Measurements from ENCODE around the gene SMARCAL1. TPM values are rescaled to one million over a fixed set of nuclear protein-coding genes. Genes with fewer than 3 reads are reported as not detected.

SMARCAL1 gene
- polyA plus RNA-seq, 4 donors, result 5.4 to 15.4 (median 8.3) TPM

- FAIRE-seq, result no peak
- Histone ChIP-seq H3K4me1 (ENCODE audit: control insufficient read depth in 3 of 3, insufficient read depth in 2 of 3, low read depth in 1 of 3, low read length in 2 of 3) (no peaks in the 10 kb centered on the region), H3K27me3 (ENCODE audit: control insufficient read depth in 3 of 3, insufficient read depth in 3 of 3, low read length in 3 of 3) (peaks cover 0 to 4% (median 0%) of the 10 kb centered on the region in 3 donors), H3K9me3 (ENCODE audit: control insufficient read depth in 2 of 2, insufficient read depth in 1 of 2, low read depth in 1 of 2, low read length in 1 of 2) (no peaks in the 10 kb centered on the region), H3K27ac (ENCODE audit: low read depth in 1 of 3, low read length in 2 of 3) (no peak overlapping the region), H3K36me3 (ENCODE audit: control insufficient read depth in 3 of 3, insufficient read depth in 2 of 3, low read depth in 1 of 3, low read length in 3 of 3) (no peaks in the 10 kb centered on the region), H3K4me3 (ENCODE audit: low read depth in 1 of 3, low read length in 3 of 3) (no peak overlapping the region)
- no peak for DNase-seq
- 68 to 78% (median 73%) methylated on average over 5 of the region's 5 CpGs for WGBS, 3 donors
Measured at GRCh38 chr2:216388046-216388884, 24.0 kb upstream of the SMARCAL1 start.

GRCh38 chr2:216389570-216389969 is 22.7 kb upstream of the SMARCAL1 start:
- H3K4me3 ChIP-seq (ENCODE audit: low read depth in 1 of 3, low read length in 3 of 3), result no peak overlapping the region
- H3K9me3 ChIP-seq (ENCODE audit: control insufficient read depth in 2 of 2, insufficient read depth in 1 of 2, low read depth in 1 of 2, low read length in 1 of 2), result no peaks in the 10 kb centered on the region
- H3K4me1 ChIP-seq (ENCODE audit: control insufficient read depth in 3 of 3, insufficient read depth in 2 of 3, low read depth in 1 of 3, low read length in 2 of 3), result no peaks in the 10 kb centered on the region
- H3K27ac ChIP-seq (ENCODE audit: low read depth in 1 of 3, low read length in 2 of 3), result no peak overlapping the region
- FAIRE-seq (no peak), DNase-seq (no peak)
- H3K36me3 ChIP-seq (ENCODE audit: control insufficient read depth in 3 of 3, insufficient read depth in 2 of 3, low read depth in 1 of 3, low read length in 3 of 3), result no peaks in the 10 kb centered on the region
- 45 to 76% (median 60%) methylated on average over 1 of the region's 1 CpG for WGBS, 3 donors
- peaks cover 0 to 7% (median 0%) of the 10 kb centered on the region in 3 donors for H3K27me3 ChIP-seq (ENCODE audit: control insufficient read depth in 3 of 3, insufficient read depth in 3 of 3, low read length in 3 of 3)

- Histone ChIP-seq H3K36me3 (ENCODE audit: control insufficient read depth in 3 of 3, insufficient read depth in 2 of 3, low read depth in 1 of 3, low read length in 3 of 3) (no peaks in the 10 kb centered on the region), H3K9me3 (ENCODE audit: control insufficient read depth in 2 of 2, insufficient read depth in 1 of 2, low read depth in 1 of 2, low read length in 1 of 2) (no peaks in the 10 kb centered on the region), H3K4me1 (ENCODE audit: control insufficient read depth in 3 of 3, insufficient read depth in 2 of 3, low read depth in 1 of 3, low read length in 2 of 3) (no peaks in the 10 kb centered on the region), H3K27ac (ENCODE audit: low read depth in 1 of 3, low read length in 2 of 3) (no peak overlapping the region), H3K27me3 (ENCODE audit: control insufficient read depth in 3 of 3, insufficient read depth in 3 of 3, low read length in 3 of 3) (peaks cover 0 to 7% (median 2%) of the 10 kb centered on the region in 3 donors), H3K4me3 (ENCODE audit: low read depth in 1 of 3, low read length in 3 of 3) (no peak overlapping the region)
- FAIRE-seq (no peak), DNase-seq (no peak)
- 77 to 85% (median 81%) methylated on average over 6 of the region's 6 CpGs for WGBS, 3 donors
Measured at GRCh38 chr2:216391401-216391800, 20.9 kb upstream of the SMARCAL1 start.

DNA sequence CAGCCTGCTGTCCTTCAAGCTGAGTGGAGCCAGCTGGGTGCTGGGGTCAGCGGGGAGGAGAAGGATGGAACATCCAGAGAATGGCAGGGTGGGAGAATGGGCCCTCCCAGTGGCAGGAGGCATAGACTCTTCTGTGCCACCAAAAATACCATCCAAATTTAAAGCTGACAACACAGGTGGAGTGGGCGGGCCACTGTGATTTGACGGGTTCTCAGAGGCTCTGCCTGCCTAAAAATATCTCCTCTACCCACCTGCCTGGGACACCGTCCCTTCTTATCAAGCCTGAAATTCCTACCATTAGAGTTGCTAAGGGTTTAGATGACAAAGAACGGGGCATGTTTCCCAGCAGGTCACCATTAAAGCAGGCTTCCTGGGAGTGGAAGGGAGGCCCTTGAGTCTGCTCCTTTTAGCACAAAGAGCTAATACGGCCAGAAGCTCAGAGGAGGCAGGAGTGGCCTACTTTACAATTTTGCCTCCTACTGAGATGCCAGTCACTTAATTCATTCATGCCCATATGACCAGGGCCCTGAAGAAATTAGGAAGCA is 20.2 kb upstream of the SMARCAL1 start:
- 82 to 88% (median 83%) methylated on average over 6 of the region's 6 CpGs for WGBS, 3 donors
- DNase-seq (no peak), FAIRE-seq (no peak)
- H3K27me3 ChIP-seq (ENCODE audit: control insufficient read depth in 3 of 3, insufficient read depth in 3 of 3, low read length in 3 of 3), result peaks cover 0 to 7% (median 2%) of the 10 kb centered on the region in 3 donors
- H3K4me1 ChIP-seq (ENCODE audit: control insufficient read depth in 3 of 3, insufficient read depth in 2 of 3, low read depth in 1 of 3, low read length in 2 of 3), result no peaks in the 10 kb centered on the region
- H3K9me3 ChIP-seq (ENCODE audit: control insufficient read depth in 2 of 2, insufficient read depth in 1 of 2, low read depth in 1 of 2, low read length in 1 of 2), result no peaks in the 10 kb centered on the region
- no peaks in the 10 kb centered on the region for H3K36me3 ChIP-seq (ENCODE audit: control insufficient read depth in 3 of 3, insufficient read depth in 2 of 3, low read depth in 1 of 3, low read length in 3 of 3)
- H3K27ac ChIP-seq (ENCODE audit: low read depth in 1 of 3, low read length in 2 of 3), result no peak overlapping the region
- H3K4me3 ChIP-seq (ENCODE audit: low read depth in 1 of 3, low read length in 3 of 3), result no peak overlapping the region

- no peaks in the 10 kb centered on the region for H3K4me1 ChIP-seq (ENCODE audit: control insufficient read depth in 3 of 3, insufficient read depth in 2 of 3, low read depth in 1 of 3, low read length in 2 of 3)
- FAIRE-seq (no peak), DNase-seq (no peak)
- no peaks in the 10 kb centered on the region for H3K36me3 ChIP-seq (ENCODE audit: control insufficient read depth in 3 of 3, insufficient read depth in 2 of 3, low read depth in 1 of 3, low read length in 3 of 3)
- peaks cover 0 to 4% (median 2%) of the 10 kb centered on the region in 3 donors for H3K27me3 ChIP-seq (ENCODE audit: control insufficient read depth in 3 of 3, insufficient read depth in 3 of 3, low read length in 3 of 3)
- WGBS, 3 donors, result 72 to 74% (median 73%) methylated on average over 12 of the region's 12 CpGs
- H3K27ac ChIP-seq (ENCODE audit: low read depth in 1 of 3, low read length in 2 of 3), result no peak overlapping the region
- no peak overlapping the region for H3K4me3 ChIP-seq (ENCODE audit: low read depth in 1 of 3, low read length in 3 of 3)
- no peaks in the 10 kb centered on the region for H3K9me3 ChIP-seq (ENCODE audit: control insufficient read depth in 2 of 2, insufficient read depth in 1 of 2, low read depth in 1 of 2, low read length in 1 of 2)
Measured at GRCh38 chr2:216392945-216393840, 19.1 kb upstream of the SMARCAL1 start.

- Histone ChIP-seq H3K9me3 (ENCODE audit: control insufficient read depth in 2 of 2, insufficient read depth in 1 of 2, low read depth in 1 of 2, low read length in 1 of 2) (no peaks in the 10 kb centered on the region), H3K4me3 (ENCODE audit: low read depth in 1 of 3, low read length in 3 of 3) (no peak overlapping the region), H3K36me3 (ENCODE audit: control insufficient read depth in 3 of 3, insufficient read depth in 2 of 3, low read depth in 1 of 3, low read length in 3 of 3) (no peaks in the 10 kb centered on the region), H3K27me3 (ENCODE audit: control insufficient read depth in 3 of 3, insufficient read depth in 3 of 3, low read length in 3 of 3) (peaks cover 0 to 3% (median 2%) of the 10 kb centered on the region in 3 donors), H3K4me1 (ENCODE audit: control insufficient read depth in 3 of 3, insufficient read depth in 2 of 3, low read depth in 1 of 3, low read length in 2 of 3) (no peaks in the 10 kb centered on the region), H3K27ac (ENCODE audit: low read depth in 1 of 3, low read length in 2 of 3) (no peak overlapping the region)
- no peak for DNase-seq
- 65 to 77% (median 67%) methylated on average over 6 of the region's 6 CpGs for WGBS, 3 donors
- no peak for FAIRE-seq
Measured at GRCh38 chr2:216394881-216395280, 17.4 kb upstream of the SMARCAL1 start.

GRCh38 chr2:216399621-216400020 is 12.7 kb upstream of the SMARCAL1 start:
- Histone ChIP-seq H3K4me3 (ENCODE audit: low read depth in 1 of 3, low read length in 3 of 3) (no peak overlapping the region), H3K36me3 (ENCODE audit: control insufficient read depth in 3 of 3, insufficient read depth in 2 of 3, low read depth in 1 of 3, low read length in 3 of 3) (no peaks in the 10 kb centered on the region), H3K4me1 (ENCODE audit: control insufficient read depth in 3 of 3, insufficient read depth in 2 of 3, low read depth in 1 of 3, low read length in 2 of 3) (no peaks in the 10 kb centered on the region), H3K9me3 (ENCODE audit: control insufficient read depth in 2 of 2, insufficient read depth in 1 of 2, low read depth in 1 of 2, low read length in 1 of 2) (no peaks in the 10 kb centered on the region), H3K27me3 (ENCODE audit: control insufficient read depth in 3 of 3, insufficient read depth in 3 of 3, low read length in 3 of 3) (peaks cover 0 to 2% (median 0%) of the 10 kb centered on the region in 3 donors), H3K27ac (ENCODE audit: low read depth in 1 of 3, low read length in 2 of 3) (peak overlapping the region in 1 of 3 donors; percentile 25)
- no peak for DNase-seq
- no peak for FAIRE-seq
- 50 to 61% (median 50%) methylated on average over 1 of the region's 1 CpG for WGBS, 3 donors

GRCh38 chr2:216402751-216403150 is 9.5 kb upstream of the SMARCAL1 start:
- Histone ChIP-seq H3K9me3 (ENCODE audit: control insufficient read depth in 2 of 2, insufficient read depth in 1 of 2, low read depth in 1 of 2, low read length in 1 of 2) (no peaks in the 10 kb centered on the region), H3K27ac (ENCODE audit: low read depth in 1 of 3, low read length in 2 of 3) (no peak overlapping the region), H3K36me3 (ENCODE audit: control insufficient read depth in 3 of 3, insufficient read depth in 2 of 3, low read depth in 1 of 3, low read length in 3 of 3) (no peaks in the 10 kb centered on the region), H3K4me1 (ENCODE audit: control insufficient read depth in 3 of 3, insufficient read depth in 2 of 3, low read depth in 1 of 3, low read length in 2 of 3) (no peaks in the 10 kb centered on the region), H3K27me3 (ENCODE audit: control insufficient read depth in 3 of 3, insufficient read depth in 3 of 3, low read length in 3 of 3) (peaks cover 0 to 3% (median 3%) of the 10 kb centered on the region in 3 donors), H3K4me3 (ENCODE audit: low read depth in 1 of 3, low read length in 3 of 3) (no peak overlapping the region)
- WGBS, 3 donors, result 75 to 91% (median 83%) methylated on average over 6 of the region's 6 CpGs
- no peak for FAIRE-seq
- DNase-seq, result no peak
